DOHH2 (cell line): Measurements from ENCODE around the gene CMTM2.
A peak's percentile ranks its signal among the peaks of the same experiment; 100 is the strongest.

Experiments
- H3F3A ChIP-seq: fragments of 200-600 bp; sonication (generic), shearing (Covaris generic); 2 replicates; pipeline ENCODE4 v1.6.0; 2016; ENCODE audit warnings: antibody characterized with exemption, mild to moderate bottlenecking; ENCODE audit not compliant: control insufficient read depth, insufficient read depth
- H3K27ac ChIP-seq: fragments of 200-600 bp; sonication (generic); 2 replicates; pipeline ENCODE4 v1.5.1; 2014; ENCODE audit warnings: low read depth, mild to moderate bottlenecking, low read length, moderate library complexity
- H3K27me3 ChIP-seq: fragments of 200-600 bp; sonication (generic); 2 replicates; pipeline ENCODE4 v1.6.1; 2014; ENCODE audit warnings: mild to moderate bottlenecking, low read length, mixed read lengths; ENCODE audit not compliant: control insufficient read depth
- H3K36me3 ChIP-seq: fragments of 200-600 bp; sonication (generic); 2 replicates; pipeline ENCODE4 v1.6.1; 2014; ENCODE audit warnings: mild to moderate bottlenecking, low read length, moderate library complexity, mixed read lengths; ENCODE audit not compliant: control insufficient read depth
- H3K4me1 ChIP-seq: fragments of 200-600 bp; sonication (generic); 2 replicates; pipeline ENCODE4 v1.6.1; 2014; ENCODE audit warnings: mild to moderate bottlenecking, low read length, mixed read lengths; ENCODE audit not compliant: control insufficient read depth
- H3K4me2 ChIP-seq: fragments of 200-600 bp; sonication (generic); 2 replicates; pipeline ENCODE4 v1.6.0; 2014; ENCODE audit warnings: mild to moderate bottlenecking, low read length, moderate library complexity
- H3K4me3 ChIP-seq: fragments of 200-600 bp; sonication (generic); 2 replicates; pipeline ENCODE4 v1.5.1; 2014; ENCODE audit warnings: mild to moderate bottlenecking, low read length, mixed read lengths
- H3K79me2 ChIP-seq: fragments of 200-600 bp; sonication (generic); 2 replicates; pipeline ENCODE4 v1.6.1; 2014; ENCODE audit warnings: mild to moderate bottlenecking, low read length, mixed read lengths; ENCODE audit not compliant: control insufficient read depth
- H3K9me2 ChIP-seq: fragments of 200-600 bp; sonication (generic); replicated peaks from 2 replicates; pipeline ENCODE4 v1.6.1; 2014; ENCODE audit warnings: mild to moderate bottlenecking, low read length, mixed read lengths; ENCODE audit not compliant: control insufficient read depth
- H3K9me3 ChIP-seq: fragments of 200-600 bp; sonication (generic); 2 replicates; pipeline ENCODE4 v1.6.1; 2014; ENCODE audit warnings: antibody characterized with exemption, low read length, mixed read lengths; ENCODE audit not compliant: control insufficient read depth, insufficient read depth
- H4K20me1 ChIP-seq: fragments of 200-600 bp; sonication (generic); 2 replicates; pipeline ENCODE4 v1.6.0; 2014; ENCODE audit warnings: low read depth, mild to moderate bottlenecking, antibody characterized with exemption, low read length, moderate library complexity; ENCODE audit not compliant: control insufficient read depth, insufficient read depth
- CTCF ChIP-seq: fragments of 200-600 bp; sonication (generic); IDR thresholded peaks from one replicate; pipeline ENCODE4 v1.5.1; 2014; ENCODE audit warnings: antibody characterized with exemption, mild to moderate bottlenecking, low read depth, low read length; ENCODE audit not compliant: poor library complexity, severe bottlenecking
- EZH2phosphoT487 ChIP-seq: fragments of 200-600 bp; sonication (generic); IDR thresholded peaks from 2 replicates; pipeline ENCODE4 v1.6.1; 2017; ENCODE audit warnings: borderline replicate concordance, mild to moderate bottlenecking, antibody characterized with exemption, low read length, moderate library complexity, mixed read lengths

Gene CMTM2

GRCh38 chr16:66539623-66540469 is 39.4 kb upstream of the CMTM2 start:
- Histone ChIP-seq H3F3A (peaks cover 8% of the 10 kb centered on the region), H3K4me1 (peaks cover 40% of the 10 kb centered on the region), H3K4me2 (peak overlapping the region; percentile 59), H3K27ac (no peak overlapping the region), H3K79me2 (no peaks in the 10 kb centered on the region), H3K27me3 (no peaks in the 10 kb centered on the region), H3K9me2 (no peaks in the 10 kb centered on the region), H3K9me3 (no peaks in the 10 kb centered on the region), H3K4me3 (peak overlapping the region; percentile 25; the same call in 1 of the 2 replicates), H3K36me3 (no peaks in the 10 kb centered on the region), H4K20me1 (no peaks in the 10 kb centered on the region)
- TF ChIP-seq EZH2phosphoT487: no peak

- Histone ChIP-seq H3K36me3 (no peaks in the 10 kb centered on the region), H3K79me2 (no peaks in the 10 kb centered on the region), H3K9me3 (no peaks in the 10 kb centered on the region), H3K27ac (no peak overlapping the region), H3K4me2 (no peak overlapping the region), H3K9me2 (no peaks in the 10 kb centered on the region), H3K4me3 (no peak overlapping the region), H3K27me3 (no peaks in the 10 kb centered on the region), H3K4me1 (peaks cover 58% of the 10 kb centered on the region), H4K20me1 (no peaks in the 10 kb centered on the region), H3F3A (peaks cover 8% of the 10 kb centered on the region)
- TF ChIP-seq EZH2phosphoT487 (no peak), CTCF (no peak)
These were observed 37.6 kb upstream of the CMTM2 start for GRCh38 chr16:66541388-66542355.

GRCh38 chr16:66542396-66542795 is 36.9 kb upstream of the CMTM2 start:
- H3K27ac ChIP-seq: no peak overlapping the region
- no peaks in the 10 kb centered on the region for H3K9me2 ChIP-seq

More at GRCh38 chr16:66542396-66542795, 36.9 kb upstream of the CMTM2 start:
- TF ChIP-seq EZH2phosphoT487: no peak
- no peak for TF ChIP-seq CTCF
- H3K4me3 ChIP-seq: no peak overlapping the region
- H3F3A ChIP-seq: peaks cover 8% of the 10 kb centered on the region
- no peaks in the 10 kb centered on the region for H3K27me3 ChIP-seq
- no peak overlapping the region for H3K4me2 ChIP-seq
- peaks cover 65% of the 10 kb centered on the region for H3K4me1 ChIP-seq
- no peaks in the 10 kb centered on the region for H3K9me3 ChIP-seq
- no peaks in the 10 kb centered on the region for H3K79me2 ChIP-seq
- no peaks in the 10 kb centered on the region for H3K36me3 ChIP-seq
- no peaks in the 10 kb centered on the region for H4K20me1 ChIP-seq
